Stomach (tissue), 9 donors: ENCODE results near the gene DSC3. TPM values are rescaled to one million over a fixed set of nuclear protein-coding genes. Genes with fewer than 3 reads are reported as not detected.
A peak's percentile ranks its signal among the peaks of the same experiment; 100 is the strongest.
"Not testable (repeated sequence)": the region's sequence is repeated elsewhere in the genome, so short reads cannot be mapped to it uniquely, and the experiment has no call there.

Experiments used
- DNase-seq, 2 donors: peaks; one replicate each; pipeline versions ENCODE4 v3.0.0 to v3.0.0-alpha.2; 2013 to 2019
- H3K27ac ChIP-seq, 5 donors: fragments of 200-600 bp in 4 of 5; sonication (generic) in 4 of 5; one replicate each; pipeline ENCODE4 v1.5.1; 2013 to 2019; ENCODE audit warnings: mild to moderate bottlenecking in 1 of 5, moderate library complexity in 1 of 5
- H3K27me3 ChIP-seq, 3 donors: fragments of 200-600 bp; sonication (generic); one replicate each; pipeline ENCODE4 v1.5.1; 2017 to 2019; ENCODE audit warnings: mixed run types in 1 of 3
- H3K36me3 ChIP-seq, 4 donors: fragments of 200-600 bp; sonication (generic); 1 replicate in 3 of 4; 2 replicates in 1 of 4; pipeline ENCODE4 v1.5.1; 2016 to 2019
- H3K4me1 ChIP-seq, 4 donors: fragments of 200-600 bp; sonication (generic); one replicate each; pipeline ENCODE4 v1.5.1; 2016 to 2019
- H3K4me3 ChIP-seq, 4 donors: fragments of 200-600 bp; sonication (generic) in 3 of 4; one replicate each; pipeline ENCODE4 v1.5.1; 2016 to 2019; ENCODE audit warnings: mild to moderate bottlenecking in 1 of 4
- H3K9me3 ChIP-seq, 4 donors: fragments of 200-600 bp; sonication (generic); one replicate each; pipeline ENCODE4 v1.5.1; 2016 to 2019
- CTCF ChIP-seq, 7 experiments: fragments of 450-650 bp in 4 of 7; fragments of 200-600 bp in 3 of 7; sonication (generic) in 3 of 7; IDR thresholded peaks; one replicate each; pipeline ENCODE4 v1.5.1; 2016 to 2019; ENCODE audit warnings: antibody characterized with exemption in 7 of 7, control low read depth in 2 of 7, mild to moderate bottlenecking in 1 of 7
- EP300 ChIP-seq: sonication (generic); formaldehyde crosslinking; IDR thresholded peaks from one replicate; pipeline ENCODE4 v1.6.1; 2017; ENCODE audit warnings: antibody characterized with exemption
- POLR2A ChIP-seq, 4 donors: fragments of 450-650 bp; IDR thresholded peaks; one replicate each; pipeline ENCODE4 v1.6.1; 2016; ENCODE audit warnings: antibody characterized with exemption in 4 of 4, control low read depth in 2 of 4, mild to moderate bottlenecking in 1 of 4, moderate library complexity in 1 of 4
- POLR2AphosphoS5 ChIP-seq, 3 donors: sonication (generic); formaldehyde crosslinking; IDR thresholded peaks; one replicate each; pipeline ENCODE4 v1.6.1; 2016; ENCODE audit warnings: antibody characterized with exemption in 3 of 3
- WGBS, 5 donors: extraction: QIAGEN DNeasy Blood & Tissue Kit in 3 of 5; methylation state at CpG; one replicate each; pipeline versions ENCODE4 v1.1.5 to v1.1.7; 2013 to 2018; 5-methylcytosine and 5-hydroxymethylcytosine counted together
- intact Hi-C: fragments of 100-400 bp; cut with DNase I; formaldehyde crosslinking; loops from one replicate; pipeline ENCODE4 v1.15.1; 2023; ENCODE audit warnings: low total_unique reads
- polyA plus RNA-seq, 3 donors: library from polyadenylated mRNA; stranded (reverse); fragments of 200-250 nt; gene quantifications; one replicate each; pipeline ENCODE4 v1.2.3, GENCODE V29; 2013
- total RNA-seq, 5 donors: library from RNA; depleted of rRNA; stranded (reverse); fragments of >200 nt; gene quantifications; one replicate each; pipeline versions ENCODE4 v1.1.0 to v1.2.3, GENCODE V29; 2014 to 2016
- donor health status: healthy with polysubstance abuse.
- donor health status: Bipolar disorder and iron deficiency.
- donor health status: healthy.

Gene DSC3
- total and polyA plus RNA-seq, 8 donors = 1.2 to 26.6 (median 2.2) TPM; not detected in 5

GRCh38 chr18:31042084-31042405 is 497 bp downstream of the DSC3 start:
- no peaks in the 10 kb centered on the region for H3K36me3 ChIP-seq
- intact Hi-C loops = no loop called here
- H3K9me3 ChIP-seq = peaks cover 0 to 12% (median 5%) of the 10 kb centered on the region in 4 donors
- peaks cover 6 to 25% (median 20%) of the 10 kb centered on the region in 4 donors for H3K4me1 ChIP-seq
- no peak for TF ChIP-seq CTCF (IDR thresholded peaks at IDR 0.05)
- TF ChIP-seq POLR2A (IDR thresholded peaks at IDR 0.05) = no peak
- no peak for TF ChIP-seq EP300
- no peak for TF ChIP-seq POLR2AphosphoS5 (IDR thresholded peaks at IDR 0.05)
- H3K27me3 ChIP-seq = peaks cover 21 to 71% (median 50%) of the 10 kb centered on the region in 3 donors
- 3 to 14% (median 12%) methylated on average over 16 to 17 of the region's 17 CpGs for WGBS, 5 donors
- no peak overlapping the region for H3K27ac ChIP-seq
- no peak for DNase-seq
- H3K4me3 ChIP-seq = peak overlapping the region; percentile 28 to 49 (median 34)

GRCh38 chr18:31041271-31042083 is 1.1 kb downstream of the DSC3 start:
- Histone ChIP-seq H3K4me1 (peaks cover 6 to 25% (median 20%) of the 10 kb centered on the region in 4 donors), H3K27ac (no peak overlapping the region), H3K9me3 (peaks cover 0 to 12% (median 5%) of the 10 kb centered on the region in 4 donors), H3K4me3 (peak overlapping the region in 3 of 4 donors; percentile 28 to 49 (median 37)), H3K27me3 (peaks cover 21 to 71% (median 50%) of the 10 kb centered on the region in 3 donors), H3K36me3 (no peaks in the 10 kb centered on the region)
- DNase-seq = peak in 1 of 2 donors; percentile 54
- TF ChIP-seq POLR2AphosphoS5 (IDR thresholded peaks at IDR 0.05) (no peak), EP300 (no peak), POLR2A (IDR thresholded peaks at IDR 0.05) (no peak), CTCF (IDR thresholded peaks at IDR 0.05) (no peak)
- WGBS, 5 donors = 4 to 9% (median 7%) methylated on average over 39 to 52 of the region's 52 CpGs
- intact Hi-C loops = no loop called here

- H3K4me3 ChIP-seq = peak overlapping the region in 1 of 4 donors; percentile 37
- 6 to 16% (median 12%) methylated on average over 18 of the region's 18 CpGs for WGBS, 5 donors
Observed at GRCh38 chr18:31040686-31041270, 1.8 kb downstream of the DSC3 start.

GRCh38 chr18:31039426-31039825 is 3.1 kb downstream of the DSC3 start:
- Histone ChIP-seq H3K4me1 (peaks cover 6 to 25% (median 20%) of the 10 kb centered on the region in 4 donors), H3K36me3 (no peaks in the 10 kb centered on the region), H3K27ac (no peak overlapping the region), H3K4me3 (no peak overlapping the region), H3K27me3 (peaks cover 21 to 59% (median 50%) of the 10 kb centered on the region in 3 donors), H3K9me3 (peaks cover 0 to 12% (median 5%) of the 10 kb centered on the region in 4 donors)
- TF ChIP-seq EP300 (no peak), POLR2AphosphoS5 (IDR thresholded peaks at IDR 0.05) (no peak), POLR2A (IDR thresholded peaks at IDR 0.05) (no peak), CTCF (IDR thresholded peaks at IDR 0.05) (no peak)
- WGBS, 5 donors = 55 to 67% (median 64%) methylated on average over 3 of the region's 3 CpGs
- intact Hi-C loops = no loop called here
- DNase-seq = no peak

More at GRCh38 chr18:31040686-31041270, 1.8 kb downstream of the DSC3 start:
- peaks cover 0 to 12% (median 5%) of the 10 kb centered on the region in 4 donors for H3K9me3 ChIP-seq
- intact Hi-C loops = no loop called here
- no peak for DNase-seq
- H3K27ac ChIP-seq = no peak overlapping the region
- H3K36me3 ChIP-seq = no peaks in the 10 kb centered on the region
- peaks cover 6 to 25% (median 20%) of the 10 kb centered on the region in 4 donors for H3K4me1 ChIP-seq
- TF ChIP-seq POLR2A (IDR thresholded peaks at IDR 0.05) = no peak
- no peak for TF ChIP-seq EP300
- TF ChIP-seq POLR2AphosphoS5 (IDR thresholded peaks at IDR 0.05) = no peak
- H3K27me3 ChIP-seq = peaks cover 21 to 70% (median 50%) of the 10 kb centered on the region in 3 donors

GRCh38 chr18:31037686-31038085 is 4.9 kb downstream of the DSC3 start:
- DNase-seq, H3K4me3 ChIP-seq, intact Hi-C loops, H3K27ac ChIP-seq, H3K36me3 ChIP-seq: not testable (repeated sequence)
- 88 to 94% (median 92%) methylated on average over 5 of the region's 5 CpGs for WGBS, 5 donors
- H3K4me1 ChIP-seq = peaks cover 6 to 21% (median 17%) of the 10 kb centered on the region in 4 donors
- peaks cover 18 to 42% (median 32%) of the 10 kb centered on the region in 3 donors for H3K27me3 ChIP-seq
- peaks cover 0 to 10% (median under 1%) of the 10 kb centered on the region in 4 donors for H3K9me3 ChIP-seq
